GM18951 (cell line): Measurements from ENCODE around the gene SLC6A5.

Source experiments
- POLR2A ChIP-seq: IDR thresholded peaks from 4 replicates; pipeline ENCODE4 v1.6.1; 2011; ENCODE audit warnings: mild to moderate bottlenecking; ENCODE audit not compliant: insufficient read length, insufficient read depth; ENCODE audit errors: extremely low read depth
- in situ Hi-C: fragments of 300-500 bp; cut with MboI; formaldehyde crosslinking; loops from one replicate; pipeline ENCODE4 v1.12.0; 2022; ENCODE audit warnings: low sequenced_read_pairs, mixed read lengths, inconsistent platforms; ENCODE audit not compliant: unreplicated experiment

Gene SLC6A5

GRCh38 chr11:20600551-20600950 lies 1.1 kb downstream of the SLC6A5 start:
- no peak for TF ChIP-seq POLR2A
- in situ Hi-C loops, result loop anchor here (10.0 to 25.0 kb wide), 2 partner anchors 216 to 463 kb away; partner anchors contain the start of gene PRMT3

GRCh38 chr11:20601221-20601914 lies 2.0 kb downstream of the SLC6A5 start:
- TF ChIP-seq POLR2A, result no peak
- in situ Hi-C loops, result loop anchor here (10.0 to 25.0 kb wide), 2 partner anchors 217 to 464 kb away; partner anchors contain the start of gene PRMT3

GRCh38 chr11:20604295-20604803 lies 4.9 kb downstream of the SLC6A5 start:
- in situ Hi-C loops, result loop anchor here (10.0 to 25.0 kb wide), 2 partner anchors 220 to 467 kb away; partner anchors contain the start of gene PRMT3
- no peak for TF ChIP-seq POLR2A

- in situ Hi-C loops, result loop anchor here (10.0 to 25.0 kb wide), 2 partner anchors 220 to 468 kb away; partner anchors contain the start of gene PRMT3
- no peak for TF ChIP-seq POLR2A
Observed at GRCh38 chr11:20604864-20605601, 5.6 kb downstream of the SLC6A5 start.

- in situ Hi-C loops, result loop anchor here (10.0 to 25.0 kb wide), 2 partner anchors 221 to 468 kb away; partner anchors contain the start of gene PRMT3
- no peak for TF ChIP-seq POLR2A
Observed at GRCh38 chr11:20605602-20606091, 6.2 kb downstream of the SLC6A5 start.

- no peak for TF ChIP-seq POLR2A
- in situ Hi-C loops, result loop anchor here (10.0 to 25.0 kb wide), 2 partner anchors 224 to 472 kb away; partner anchors contain the start of gene PRMT3
Observed at GRCh38 chr11:20608934-20609333, 9.5 kb downstream of the SLC6A5 start.

- in situ Hi-C loops, result loop anchor here (10.0 to 25.0 kb wide), 2 partner anchors 225 to 473 kb away; partner anchors contain the start of gene PRMT3
- TF ChIP-seq POLR2A, result no peak
Observed at GRCh38 chr11:20609727-20610707, 10.6 kb downstream of the SLC6A5 start.

GRCh38 chr11:20610825-20611224 lies 11.4 kb downstream of the SLC6A5 start:
- in situ Hi-C loops, result loop anchor here (25.0 kb wide), 1 partner anchor 474 kb away; no protein-coding TSS in a partner anchor
- no peak for TF ChIP-seq POLR2A

GRCh38 chr11:20611445-20611844 lies 12.0 kb downstream of the SLC6A5 start:
- TF ChIP-seq POLR2A, result no peak
- in situ Hi-C loops, result loop anchor here (25.0 kb wide), 1 partner anchor 474 kb away; no protein-coding TSS in a partner anchor

GRCh38 chr11:20611892-20612291 lies 12.5 kb downstream of the SLC6A5 start:
- TF ChIP-seq POLR2A, result no peak
- in situ Hi-C loops, result loop anchor here (25.0 kb wide), 1 partner anchor 475 kb away; no protein-coding TSS in a partner anchor

GRCh38 chr11:20612416-20612815 lies 13.0 kb downstream of the SLC6A5 start:
- no peak for TF ChIP-seq POLR2A
- in situ Hi-C loops, result loop anchor here (25.0 kb wide), 1 partner anchor 475 kb away; no protein-coding TSS in a partner anchor

- in situ Hi-C loops, result loop anchor here (25.0 kb wide), 1 partner anchor 480 kb away; no protein-coding TSS in a partner anchor
- TF ChIP-seq POLR2A, result no peak
Observed at GRCh38 chr11:20616920-20617319, 17.5 kb downstream of the SLC6A5 start.
